ENCODE measurements around the gene FKRP. TPM values are rescaled to one million over a fixed set of nuclear protein-coding genes. Genes with fewer than 3 reads are reported as not detected.
A peak's percentile ranks its signal among the peaks of the same experiment; 100 is the strongest.

The FKRP gene
- total RNA-seq, 3 donors from 2014 or later, result 26.0 to 31.2 (median 28.9) TPM

GRCh38 chr19:46724468-46724867 is 21.4 kb upstream of the FKRP start:
- DNase-seq (no peak), ATAC-seq (no peak)
- Mint-ChIP-seq H3K4me1 (ENCODE audit: low read depth) (peaks cover 18% of the 10 kb centered on the region), H3K27me3 (ENCODE audit: low read depth) (no peaks in the 10 kb centered on the region), H3K4me3 (no peak overlapping the region), H3K36me3 (ENCODE audit: insufficient read depth) (peaks cover 39% of the 10 kb centered on the region), H3K9me3 (no peaks in the 10 kb centered on the region)

DNA sequence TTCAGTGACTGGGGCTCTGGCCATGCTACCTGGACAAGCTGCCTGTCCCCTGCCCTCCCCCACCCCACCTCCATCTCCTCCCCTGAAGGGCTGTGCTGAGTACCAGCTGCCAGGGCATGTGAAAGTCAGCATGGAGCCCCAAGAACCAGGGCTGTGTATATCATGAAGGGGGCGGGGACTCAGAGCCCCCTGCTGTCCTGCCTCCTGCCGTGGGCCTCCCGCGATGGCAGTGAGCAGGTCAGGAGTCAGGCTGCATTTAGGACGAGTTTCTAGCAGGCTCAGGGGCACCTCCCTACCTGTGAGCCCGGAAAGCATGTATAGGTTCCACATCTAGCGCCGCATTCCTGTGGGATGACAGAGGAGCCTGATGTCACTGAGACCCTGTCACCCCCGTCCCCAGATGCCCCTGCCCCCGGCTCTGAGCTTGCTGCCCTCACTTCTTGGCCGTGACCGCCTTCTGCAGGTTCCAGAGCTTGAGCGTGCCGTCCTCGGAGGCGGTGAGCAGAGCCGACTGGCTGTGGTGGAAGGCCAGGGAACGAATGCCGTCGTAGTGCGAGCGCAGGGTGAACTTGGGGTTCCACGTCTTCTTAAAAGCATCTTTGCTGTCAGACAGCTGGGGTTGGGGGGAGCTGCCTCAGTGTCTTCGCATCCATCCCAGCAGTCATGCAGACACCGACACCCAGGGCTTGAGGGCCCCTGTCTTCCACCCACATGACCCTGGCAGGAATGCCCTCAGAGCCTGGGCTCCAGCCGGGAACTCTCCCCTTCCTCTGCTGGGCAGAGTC is 20.6 kb upstream of the FKRP start:
- no peak for ATAC-seq
- Mint-ChIP-seq H3K4me1 (ENCODE audit: low read depth) (peaks cover 17% of the 10 kb centered on the region), H3K27me3 (ENCODE audit: low read depth) (no peaks in the 10 kb centered on the region), H3K36me3 (ENCODE audit: insufficient read depth) (peaks cover 38% of the 10 kb centered on the region), H3K9me3 (no peaks in the 10 kb centered on the region), H3K4me3 (no peak overlapping the region)
- DNase-seq, result no peak

DNA sequence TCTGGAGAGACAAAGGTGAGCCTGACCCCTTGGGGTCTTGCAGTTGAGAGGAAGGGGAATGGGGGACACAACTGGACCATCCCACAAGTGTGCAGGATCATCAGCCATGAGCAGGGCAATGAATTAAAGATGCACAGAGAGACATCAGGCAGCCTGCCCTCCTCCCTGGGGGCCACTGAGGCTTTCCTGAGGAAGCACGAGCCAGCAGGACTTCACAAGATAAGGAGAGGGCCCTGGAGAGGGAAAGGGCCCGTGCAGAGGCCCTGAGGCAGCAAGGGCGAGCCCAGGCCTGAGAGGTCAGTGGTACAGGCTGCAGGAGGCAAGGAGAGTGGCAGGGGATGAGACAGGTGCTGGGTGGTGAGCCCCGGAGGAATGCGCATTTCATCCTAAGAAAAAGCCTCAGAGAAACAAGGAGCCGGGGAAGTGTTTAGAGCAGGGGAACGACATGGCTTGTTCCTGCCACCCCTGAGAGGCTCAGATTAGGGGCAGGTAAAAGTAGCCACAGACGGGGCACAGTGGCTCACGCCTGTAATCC is 19.9 kb upstream of the FKRP start:
- Mint-ChIP-seq H3K27me3 (ENCODE audit: low read depth) (no peaks in the 10 kb centered on the region), H3K4me3 (no peak overlapping the region), H3K4me1 (ENCODE audit: low read depth) (peaks cover 14% of the 10 kb centered on the region), H3K36me3 (ENCODE audit: insufficient read depth) (peaks cover 35% of the 10 kb centered on the region), H3K9me3 (no peaks in the 10 kb centered on the region)
- ATAC-seq (no peak), DNase-seq (no peak)

DNA sequence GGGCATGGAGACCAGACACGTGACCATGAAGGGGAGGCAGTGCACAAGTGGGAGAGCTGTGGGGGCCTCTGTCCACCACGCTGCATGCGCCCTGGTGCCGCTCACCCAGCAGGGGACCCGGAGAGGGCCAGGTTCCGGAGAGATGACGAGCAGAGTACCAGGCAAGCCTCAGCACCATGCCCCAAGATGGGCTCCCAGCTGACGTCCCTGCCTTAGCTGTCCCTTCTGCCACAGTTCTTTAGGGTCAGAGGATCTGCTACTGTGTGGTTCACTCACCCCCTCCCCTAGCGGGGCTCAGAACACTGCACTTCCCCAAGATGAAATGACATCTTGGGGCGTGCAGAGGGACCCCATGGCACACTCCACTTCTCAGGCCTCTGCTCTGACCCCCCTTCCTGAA is 19.3 kb upstream of the FKRP start:
- Mint-ChIP-seq H3K4me1 (ENCODE audit: low read depth) (peaks cover 14% of the 10 kb centered on the region), H3K4me3 (no peak overlapping the region), H3K36me3 (ENCODE audit: insufficient read depth) (peaks cover 38% of the 10 kb centered on the region), H3K9me3 (no peaks in the 10 kb centered on the region), H3K27me3 (ENCODE audit: low read depth) (no peaks in the 10 kb centered on the region)
- ATAC-seq, result no peak
- DNase-seq, result no peak

GRCh38 chr19:46726971-46727501 is 18.8 kb upstream of the FKRP start:
- DNase-seq (no peak), ATAC-seq (no peak)
- Mint-ChIP-seq H3K4me1 (ENCODE audit: low read depth) (peaks cover 11% of the 10 kb centered on the region), H3K36me3 (ENCODE audit: insufficient read depth) (peaks cover 40% of the 10 kb centered on the region), H3K9me3 (no peaks in the 10 kb centered on the region), H3K27me3 (ENCODE audit: low read depth) (no peaks in the 10 kb centered on the region), H3K4me3 (no peak overlapping the region)

DNA sequence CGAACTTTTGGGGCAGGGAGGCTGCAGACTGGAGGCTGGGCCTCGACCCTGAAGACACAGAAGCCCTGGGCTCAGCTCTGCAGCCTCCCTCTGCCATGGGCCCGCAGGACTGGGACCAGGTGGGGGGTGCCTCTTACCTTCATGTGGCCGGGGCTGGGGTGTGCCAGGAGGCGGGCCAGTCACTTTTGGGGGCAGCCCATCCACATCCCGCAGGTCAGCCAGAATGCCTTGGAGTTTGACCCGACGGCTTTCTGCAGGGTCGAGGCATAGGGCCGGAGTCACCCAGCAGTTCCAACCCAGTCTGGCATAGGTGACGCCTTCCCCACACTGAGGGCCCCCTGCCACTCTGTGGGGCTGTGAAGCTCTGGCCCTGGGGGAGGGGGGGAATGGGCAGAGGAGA is 18.1 kb upstream of the FKRP start:
- no peak for DNase-seq
- Mint-ChIP-seq H3K27me3 (ENCODE audit: low read depth) (no peaks in the 10 kb centered on the region), H3K36me3 (ENCODE audit: insufficient read depth) (peaks cover 40% of the 10 kb centered on the region), H3K9me3 (no peaks in the 10 kb centered on the region), H3K4me1 (ENCODE audit: low read depth) (peaks cover 10% of the 10 kb centered on the region), H3K4me3 (no peak overlapping the region)
- no peak for ATAC-seq

GRCh38 chr19:46728208-46728607 is 17.6 kb upstream of the FKRP start:
- no peaks in the 10 kb centered on the region for H3K27me3 Mint-ChIP-seq (ENCODE audit: low read depth)
- peaks cover 10% of the 10 kb centered on the region for H3K4me1 Mint-ChIP-seq (ENCODE audit: low read depth)
- no peak for DNase-seq
- no peaks in the 10 kb centered on the region for H3K9me3 Mint-ChIP-seq
- ATAC-seq, result no peak
- peaks cover 40% of the 10 kb centered on the region for H3K36me3 Mint-ChIP-seq (ENCODE audit: insufficient read depth)
- H3K4me3 Mint-ChIP-seq, result no peak overlapping the region

GRCh38 chr19:46728693-46729339 is 17.0 kb upstream of the FKRP start:
- Mint-ChIP-seq H3K27me3 (ENCODE audit: low read depth) (no peaks in the 10 kb centered on the region), H3K4me1 (ENCODE audit: low read depth) (peaks cover 10% of the 10 kb centered on the region), H3K4me3 (no peak overlapping the region), H3K9me3 (no peaks in the 10 kb centered on the region), H3K36me3 (ENCODE audit: insufficient read depth) (peaks cover 38% of the 10 kb centered on the region)
- ATAC-seq, result peak; percentile 92 to 95
- peak; percentile 82 for DNase-seq

DNA sequence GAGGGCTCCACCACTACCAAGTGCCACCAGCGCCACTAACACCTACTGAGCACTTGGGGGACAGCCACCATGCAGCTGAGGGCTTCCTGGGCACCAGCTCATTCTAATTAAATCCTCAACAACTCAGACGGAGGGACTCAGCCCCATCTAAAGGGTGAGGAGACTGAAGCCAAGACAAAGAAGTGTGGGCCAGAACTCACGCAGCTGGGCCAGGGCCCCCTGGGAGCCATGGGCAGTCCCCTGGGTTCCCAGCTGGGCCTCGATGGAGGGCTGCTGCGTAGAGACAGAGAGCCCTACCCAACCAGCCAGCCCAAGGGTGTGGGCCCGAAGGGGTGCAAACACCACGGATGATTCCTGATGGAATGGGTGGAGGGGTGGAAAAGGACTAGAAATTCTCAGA is 16.2 kb upstream of the FKRP start:
- no peaks in the 10 kb centered on the region for H3K9me3 Mint-ChIP-seq
- peaks cover 10% of the 10 kb centered on the region for H3K4me1 Mint-ChIP-seq (ENCODE audit: low read depth)
- peaks cover 37% of the 10 kb centered on the region for H3K36me3 Mint-ChIP-seq (ENCODE audit: insufficient read depth)
- no peak for ATAC-seq
- H3K27me3 Mint-ChIP-seq (ENCODE audit: low read depth), result no peaks in the 10 kb centered on the region
- H3K4me3 Mint-ChIP-seq, result no peak overlapping the region
- no peak for DNase-seq

DNA sequence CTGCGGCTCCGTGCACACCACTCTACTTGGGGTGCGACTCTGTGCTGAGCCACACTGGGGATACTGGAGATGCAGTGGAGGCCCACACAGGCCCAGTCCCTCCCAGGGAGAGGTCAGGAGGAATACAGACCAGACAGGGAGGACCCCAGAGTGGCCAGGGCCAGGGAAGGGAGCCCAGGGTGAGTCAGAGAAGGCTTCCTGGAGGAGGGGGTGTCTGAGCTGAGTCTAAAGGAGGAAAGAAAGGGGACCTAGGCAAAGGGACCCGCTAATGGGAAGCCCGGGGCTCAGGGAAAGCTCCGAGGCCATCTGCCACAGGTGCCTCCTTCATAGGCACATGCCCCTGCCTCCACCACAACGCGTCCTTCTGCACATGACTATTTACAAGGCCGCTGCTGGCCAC is 15.7 kb upstream of the FKRP start:
- Mint-ChIP-seq H3K4me3 (no peak overlapping the region), H3K27me3 (ENCODE audit: low read depth) (no peaks in the 10 kb centered on the region), H3K9me3 (no peaks in the 10 kb centered on the region), H3K4me1 (ENCODE audit: low read depth) (peaks cover 10% of the 10 kb centered on the region), H3K36me3 (ENCODE audit: insufficient read depth) (peaks cover 36% of the 10 kb centered on the region)
- DNase-seq (no peak), ATAC-seq (no peak)

DNA sequence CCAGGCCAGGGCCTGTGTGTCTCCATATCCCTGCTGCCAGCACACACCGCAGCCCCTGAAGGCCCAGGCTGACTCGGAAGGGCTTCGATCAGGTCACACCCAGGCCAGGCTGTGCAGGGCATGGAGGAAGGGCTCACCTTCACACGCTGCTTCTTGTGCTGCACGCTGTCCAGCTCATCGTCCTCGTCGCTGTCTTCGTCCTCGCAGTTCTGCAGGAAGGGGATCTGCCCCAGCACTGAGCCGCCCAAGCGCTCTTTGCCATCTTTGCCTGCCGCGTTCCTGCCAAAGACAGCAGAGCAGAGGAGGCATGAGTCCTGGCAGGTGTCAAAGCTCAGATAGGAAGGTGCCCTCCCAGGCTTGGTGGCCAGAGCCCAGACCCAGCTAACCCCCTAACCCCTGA is 15.3 kb upstream of the FKRP start:
- no peak for DNase-seq
- H3K4me3 Mint-ChIP-seq, result no peak overlapping the region
- no peaks in the 10 kb centered on the region for H3K9me3 Mint-ChIP-seq
- H3K27me3 Mint-ChIP-seq (ENCODE audit: low read depth), result no peaks in the 10 kb centered on the region
- ATAC-seq, result no peak
- H3K4me1 Mint-ChIP-seq (ENCODE audit: low read depth), result peaks cover 10% of the 10 kb centered on the region
- peaks cover 35% of the 10 kb centered on the region for H3K36me3 Mint-ChIP-seq (ENCODE audit: insufficient read depth)

- DNase-seq, result no peak
- H3K36me3 Mint-ChIP-seq (ENCODE audit: insufficient read depth), result peaks cover 30% of the 10 kb centered on the region
- H3K4me1 Mint-ChIP-seq (ENCODE audit: low read depth), result peaks cover 10% of the 10 kb centered on the region
- H3K9me3 Mint-ChIP-seq, result no peaks in the 10 kb centered on the region
- ATAC-seq, result no peak
- no peaks in the 10 kb centered on the region for H3K27me3 Mint-ChIP-seq (ENCODE audit: low read depth)
- no peak overlapping the region for H3K4me3 Mint-ChIP-seq
Measured at GRCh38 chr19:46731007-46731501, 14.8 kb upstream of the FKRP start.

GRCh38 chr19:46731584-46731983 is 14.3 kb upstream of the FKRP start:
- peaks cover 10% of the 10 kb centered on the region for H3K4me1 Mint-ChIP-seq (ENCODE audit: low read depth)
- no peak for ATAC-seq
- no peak overlapping the region for H3K4me3 Mint-ChIP-seq
- H3K9me3 Mint-ChIP-seq, result no peaks in the 10 kb centered on the region
- H3K36me3 Mint-ChIP-seq (ENCODE audit: insufficient read depth), result peaks cover 26% of the 10 kb centered on the region
- no peak for DNase-seq
- no peaks in the 10 kb centered on the region for H3K27me3 Mint-ChIP-seq (ENCODE audit: low read depth)

- Mint-ChIP-seq H3K27me3 (ENCODE audit: low read depth) (no peaks in the 10 kb centered on the region), H3K36me3 (ENCODE audit: insufficient read depth) (peaks cover 28% of the 10 kb centered on the region), H3K4me1 (ENCODE audit: low read depth) (peaks cover 10% of the 10 kb centered on the region), H3K4me3 (no peak overlapping the region), H3K9me3 (no peaks in the 10 kb centered on the region)
- ATAC-seq, result no peak
- no peak for DNase-seq
Measured at GRCh38 chr19:46732172-46732938, 13.5 kb upstream of the FKRP start.

All from activated T-cell treated with anti-CD3 and anti-CD28 coated beads, Interleukin-2, amount 50 U/mL, for 4 hours (primary cell).